T-helper 1 cell treated with Interleukin-12 subunit alpha and Interleukin-12 subunit beta and Interleukin-4 antibody, amounts not matched to agents 30 μg/mL and 1 μg/mL, for 36 hours (primary cell): ENCODE measurements around the gene VN1R2.
"Not testable (repeated sequence)": the region's sequence is repeated elsewhere in the genome, so short reads cannot be mapped to it uniquely, and the experiment has no call there.

Experiments
- H3K27ac Mint-ChIP-seq: one replicate; pipeline ENCODE4 v1.8.0; 2021; ENCODE audit warnings: mild to moderate bottlenecking, mixed read lengths
- H3K27me3 Mint-ChIP-seq: one replicate; pipeline ENCODE4 v1.8.0; 2021; ENCODE audit warnings: low read depth, mixed read lengths
- H3K36me3 Mint-ChIP-seq: one replicate; pipeline ENCODE4 v1.8.0; 2021; ENCODE audit warnings: low read depth, mixed read lengths
- H3K4me1 Mint-ChIP-seq: one replicate; pipeline ENCODE4 v1.8.0; 2021; ENCODE audit warnings: low read depth, mixed read lengths
- H3K4me3 Mint-ChIP-seq: one replicate; pipeline ENCODE4 v1.8.0; 2021; ENCODE audit warnings: mild to moderate bottlenecking, moderate library complexity, mixed read lengths
- H3K9me3 Mint-ChIP-seq: one replicate; pipeline ENCODE4 v1.8.0; 2021; ENCODE audit warnings: mixed read lengths

The VN1R2 gene

DNA sequence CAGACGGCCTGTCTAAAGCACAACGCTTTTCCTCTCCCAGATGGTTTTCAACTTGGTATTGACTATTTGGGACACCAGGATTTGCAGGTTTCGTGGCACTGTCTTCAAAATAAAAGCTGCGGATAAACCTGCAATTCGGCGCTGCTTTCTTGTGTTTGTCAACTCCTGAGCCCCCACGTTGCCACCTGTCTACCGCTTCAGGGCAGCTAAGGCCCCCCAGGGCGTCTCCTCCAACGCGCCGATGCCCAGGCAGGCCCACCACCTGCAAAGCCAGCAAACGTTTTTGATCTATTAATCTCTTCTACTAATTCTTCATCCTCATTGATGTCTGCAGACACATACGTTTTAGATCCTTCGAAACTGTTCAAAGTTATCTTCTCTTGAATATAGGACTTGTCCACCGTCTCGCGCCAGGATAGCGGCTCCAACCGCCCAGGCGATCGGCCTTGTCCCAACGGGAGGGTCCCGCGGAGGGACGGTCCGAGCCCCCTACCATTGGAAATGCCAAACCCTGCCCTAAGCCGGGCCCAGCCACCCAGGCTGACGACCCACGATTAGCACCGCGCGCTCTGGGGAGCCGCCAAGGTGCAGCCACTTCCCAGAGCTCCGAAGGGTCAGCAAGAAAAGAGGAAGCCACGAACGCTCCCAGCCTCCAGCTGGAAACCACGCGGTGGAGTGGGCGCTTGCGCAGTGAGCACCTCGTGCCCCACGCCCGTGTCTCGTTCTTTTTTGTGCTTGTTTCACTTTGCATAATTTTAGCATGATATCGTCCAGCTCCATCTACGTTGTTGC is 32.9 kb downstream of the VN1R2 start:
- Mint-ChIP-seq H3K9me3 (peaks cover 73% of the 10 kb centered on the region), H3K27me3 (no peaks in the 10 kb centered on the region), H3K4me1 (no peaks in the 10 kb centered on the region), H3K27ac (no peak overlapping the region), H3K36me3 (peaks cover 2% of the 10 kb centered on the region), H3K4me3 (no peak overlapping the region)

- Mint-ChIP-seq H3K27me3 (no peaks in the 10 kb centered on the region), H3K4me1 (no peaks in the 10 kb centered on the region), H3K9me3 (peaks cover 65% of the 10 kb centered on the region), H3K27ac (no peak overlapping the region), H3K4me3 (no peak overlapping the region), H3K36me3 (peaks cover 5% of the 10 kb centered on the region)
Measured at GRCh38 chr19:53294786-53295441, 36.8 kb downstream of the VN1R2 start.

GRCh38 chr19:53301341-53301740 is 43.2 kb downstream of the VN1R2 start:
- not testable (repeated sequence) for H3K36me3 Mint-ChIP-seq, H3K4me1 Mint-ChIP-seq

GRCh38 chr19:53308339-53308811 is 50.3 kb downstream of the VN1R2 start:
- no peak overlapping the region for H3K27ac Mint-ChIP-seq
- no peaks in the 10 kb centered on the region for H3K36me3 Mint-ChIP-seq
- peaks cover 63% of the 10 kb centered on the region for H3K9me3 Mint-ChIP-seq
- H3K4me1 Mint-ChIP-seq: no peaks in the 10 kb centered on the region
- H3K27me3 Mint-ChIP-seq: no peaks in the 10 kb centered on the region
- no peak overlapping the region for H3K4me3 Mint-ChIP-seq

More at GRCh38 chr19:53301341-53301740, 43.2 kb downstream of the VN1R2 start:
- peaks cover 52% of the 10 kb centered on the region for H3K9me3 Mint-ChIP-seq
- H3K4me3 Mint-ChIP-seq, H3K27me3 Mint-ChIP-seq, H3K27ac Mint-ChIP-seq: not testable (repeated sequence)
